A549 (cell line): ENCODE measurements around the gene SDHAF2. TPM values are rescaled to one million over a fixed set of nuclear protein-coding genes. Genes with fewer than 3 reads are reported as not detected.

Experiments used
- ATAC-seq, 2 experiments: fragments of 200-7000 bp in 1 of 2; fragments of >200 bp in 1 of 2; cut with Nextera tagmentation in 1 of 2; cut with Tn5 transposase in 1 of 2; 3 replicates each; pipeline versions ENCODE4 v1.8.0 to v1.9.1; 2018 to 2020; ENCODE audit warnings: mild to moderate bottlenecking in 1 of 2, moderate library complexity in 1 of 2
- CTCF ChIA-PET: fragments of 300-600 bp; sonication (Branson Sonifier 250); formaldehyde crosslinking; extraction: SDS; loops from one replicate; lab custom pipeline; 2021; ENCODE audit warnings: antibody characterized with exemption, inconsistent platforms; lab: Yijun Ruan, JAX
- POLR2A ChIA-PET: fragments of 350-600 bp; formaldehyde crosslinking; extraction: SDS; loops from one replicate; lab custom pipeline; 2021; ENCODE audit warnings: antibody characterized with exemption, inconsistent platforms; lab: Yijun Ruan, JAX
- DNase-seq, 2 experiments: peaks; one replicate each; pipeline versions ENCODE4 v3.0.0 to v3.0.0-alpha.2; 2011 to 2016; ENCODE audit warnings: low read depth in 1 of 2, low spot score in 1 of 2
- FAIRE-seq: peaks from 2 replicates; lab custom pipeline; 2011; peaks lifted over from hg19 to GRCh38; lab: Jason Lieb, UNC
- H3K27ac ChIP-seq, 2 experiments: fragments of >200 bp; sonication (Bioruptor Twin); formaldehyde crosslinking; 3 replicates each; pipeline ENCODE4 v1.5.1; 2016 to 2017
- H3K4me1 ChIP-seq: fragments of >200 bp; sonication (Bioruptor Twin); formaldehyde crosslinking; 3 replicates; pipeline ENCODE4 v1.6.1; 2016
- H3K4me2 ChIP-seq: fragments of >200 bp; sonication (Bioruptor Twin); formaldehyde crosslinking; 3 replicates; pipeline ENCODE4 v1.6.1; 2016
- H3K4me3 ChIP-seq: fragments of >200 bp; sonication (Bioruptor Twin); formaldehyde crosslinking; 3 replicates; pipeline ENCODE4 v1.5.1; 2016
- H3K9me3 ChIP-seq: fragments of >200 bp; sonication (Bioruptor Twin); formaldehyde crosslinking; 3 replicates; pipeline ENCODE4 v1.6.1; 2016
- BHLHE40 ChIP-seq: IDR thresholded peaks from 2 replicates; pipeline ENCODE4 v1.6.1; 2012; ENCODE audit warnings: low read depth, low read length, inconsistent platforms
- CBX2 ChIP-seq: fragments of 200-600 bp; sonication (generic); IDR thresholded peaks from 2 replicates; pipeline ENCODE4 v1.6.1; 2016; ENCODE audit warnings: low read depth, mild to moderate bottlenecking, borderline replicate concordance
- CBX8 ChIP-seq: fragments of 200-600 bp; sonication (generic); IDR thresholded peaks from 2 replicates; pipeline ENCODE4 v1.6.1; 2016
- CHD4 ChIP-seq: fragments of 200-600 bp; sonication (generic); IDR thresholded peaks from 2 replicates; pipeline ENCODE4 v1.6.1; 2016; ENCODE audit warnings: antibody characterized with exemption, mild to moderate bottlenecking, borderline replicate concordance
- EHF ChIP-seq: fragments of 250-450 bp; sonication (Bioruptor Pico); IDR thresholded peaks from 2 replicates; pipeline ENCODE4 v1.5.0; 2020; ENCODE audit warnings: mild to moderate bottlenecking
- FOSL2 ChIP-seq, 2 experiments: fragments of 450-650 bp in 1 of 2; fragments of >200 bp in 1 of 2; sonication (Bioruptor Twin) in 1 of 2; formaldehyde crosslinking; IDR thresholded peaks; 2 replicates each; pipeline versions ENCODE4 v1.5.0 to v1.6.1; 2016 to 2020; ENCODE audit warnings: mild to moderate bottlenecking in 1 of 2, moderate library complexity in 1 of 2
- HDAC2 ChIP-seq: fragments of 200-600 bp; sonication (generic); IDR thresholded peaks from 2 replicates; pipeline ENCODE4 v1.6.1; 2016
- HEYL ChIP-seq: fragments of 250-450 bp; sonication (Bioruptor Pico); IDR thresholded peaks from 2 replicates; pipeline ENCODE4 v1.8.0; 2021; ENCODE audit warnings: mild to moderate bottlenecking, moderate library complexity
- HOXB5 ChIP-seq: fragments of 250-450 bp; sonication (Bioruptor Pico); IDR thresholded peaks from 2 replicates; pipeline ENCODE4 v1.5.0; 2020; ENCODE audit warnings: mild to moderate bottlenecking, moderate library complexity
- JUN ChIP-seq, 2 experiments: fragments of >200 bp; sonication (Bioruptor Twin); formaldehyde crosslinking; IDR thresholded peaks; 2 replicates in 1 of 2; 3 replicates in 1 of 2; pipeline ENCODE4 v1.6.1; 2016 to 2017
- MAFK ChIP-seq: fragments of 450-650 bp; IDR thresholded peaks from 2 replicates; pipeline ENCODE4 v1.6.1; 2014; ENCODE audit not compliant: partially characterized antibody
- MAZ ChIP-seq: fragments of 150-350 bp; IDR thresholded peaks from 2 replicates; pipeline ENCODE4 v1.6.1; 2014; ENCODE audit warnings: antibody characterized with exemption, low read depth, low read length, borderline replicate concordance
- NPAS2 ChIP-seq: fragments of 250-450 bp; sonication (Bioruptor Pico); IDR thresholded peaks from 2 replicates; pipeline ENCODE4 v1.8.0; 2022; ENCODE audit warnings: mild to moderate bottlenecking, moderate library complexity, borderline replicate concordance
- NR3C1 ChIP-seq: fragments of >200 bp; sonication (Bioruptor Twin); formaldehyde crosslinking; IDR thresholded peaks from 3 replicates; pipeline ENCODE4 v1.6.1; 2017
- PHF8 ChIP-seq: fragments of 200-600 bp; sonication (generic); IDR thresholded peaks from 2 replicates; pipeline ENCODE4 v1.6.1; 2016; ENCODE audit warnings: low read depth, mild to moderate bottlenecking, antibody characterized with exemption, moderate library complexity, borderline replicate concordance
- POLR2A ChIP-seq: IDR thresholded peaks from 2 replicates; pipeline ENCODE4 v1.6.1; 2012; ENCODE audit warnings: mild to moderate bottlenecking, low read length
- RAD21 ChIP-seq, 2 experiments: fragments of >200 bp in 1 of 2; sonication (Bioruptor Twin) in 1 of 2; formaldehyde crosslinking in 1 of 2; IDR thresholded peaks in 1 of 2; conservative IDR thresholded peaks in 1 of 2; 2 replicates in 1 of 2; 3 replicates in 1 of 2; pipeline ENCODE4 v1.6.1; 2012 to 2018; ENCODE audit warnings: inconsistent platforms in 1 of 2
- RCOR1 ChIP-seq: fragments of 150-350 bp; IDR thresholded peaks from 2 replicates; pipeline ENCODE4 v1.6.1; 2014; ENCODE audit warnings: antibody characterized with exemption, low read length, low read depth
- RNF2 ChIP-seq: fragments of 200-600 bp; sonication (generic); IDR thresholded peaks from 2 replicates; pipeline ENCODE4 v1.6.1; 2016; ENCODE audit warnings: low read depth, mild to moderate bottlenecking, antibody characterized with exemption, moderate library complexity, borderline replicate concordance
- SMC3 ChIP-seq: fragments of >200 bp; sonication (Bioruptor Twin); formaldehyde crosslinking; IDR thresholded peaks from 3 replicates; pipeline ENCODE4 v1.6.1; 2018; ENCODE audit warnings: inconsistent platforms
- TFCP2L1 ChIP-seq: fragments of 250-450 bp; sonication (Bioruptor Pico); IDR thresholded peaks from 2 replicates; pipeline ENCODE4 v1.5.0; 2021; ENCODE audit warnings: mild to moderate bottlenecking
- ZC3H11A ChIP-seq: fragments of 450-650 bp; IDR thresholded peaks from 2 replicates; pipeline ENCODE4 v1.6.1; 2014; ENCODE audit warnings: antibody characterized with exemption, mild to moderate bottlenecking
- ZFP36 ChIP-seq: fragments of 450-650 bp; IDR thresholded peaks from 2 replicates; pipeline ENCODE4 v1.6.1; 2014; ENCODE audit warnings: borderline replicate concordance; ENCODE audit not compliant: partially characterized antibody
- WGBS: methylation state at CpG from one replicate; pipeline ENCODE4 v1.1.6; 2017; ENCODE audit errors: missing lambda C conversion rate; 5-methylcytosine and 5-hydroxymethylcytosine counted together
- polyA plus RNA-seq, 4 experiments: library from polyadenylated mRNA; depleted of rRNA in 3 of 4; stranded (reverse); fragments of >200 nt; fragmentation: RNase III in 1 of 4; extraction: RNeasy Plus Mini Kit Qiagen cat#74134 plus additional on column Dnase treatment in 1 of 4; gene quantifications; 2 replicates in 3 of 4; 3 replicates in 1 of 4; pipeline ENCODE4 v1.2.3, GENCODE V29; 2011 to 2017
- TF ChIP-seq, protein P1 (sequence below): IDR thresholded peaks from 2 replicates; pipeline ENCODE4 v1.6.1; 2012
- TF ChIP-seq, protein P2 (sequence below): IDR thresholded peaks from 2 replicates; pipeline ENCODE4 v1.6.1; 2012
- TF ChIP-seq, protein P3 (sequence below): fragments of >200 bp; sonication (Bioruptor Twin); formaldehyde crosslinking; IDR thresholded peaks from 2 replicates; pipeline ENCODE4 v1.6.1; 2016

Gene SDHAF2
- polyA plus RNA-seq, 2 of the 4 experiments (the other 2 are of a cell fraction): 44.4 to 76.4 TPM

DNA sequence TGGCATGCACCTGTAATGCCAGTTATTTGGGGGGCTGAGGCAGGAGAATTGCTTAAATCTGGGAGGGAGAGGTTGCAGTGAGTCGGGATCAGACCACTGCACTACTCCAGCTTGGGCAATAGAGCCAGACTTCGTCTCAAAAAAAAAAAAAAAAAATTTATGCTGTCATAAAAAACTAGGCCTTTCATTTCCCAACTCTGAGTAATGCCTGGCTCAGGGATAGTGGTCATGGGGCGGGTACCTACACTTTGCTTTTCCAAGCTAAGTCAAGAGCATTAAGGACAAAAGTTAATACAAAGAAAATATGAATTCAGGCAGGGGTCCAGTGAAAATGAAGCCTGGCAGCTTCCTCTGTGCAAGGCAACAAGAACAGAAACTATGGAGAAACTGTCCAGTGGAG, 16.4 kb upstream of the SDHAF2 start (continued):
- no peak for TF ChIP-seq TFCP2L1 (CRISPR knock-in tag)
- no peak for TF ChIP-seq JUN (IDR thresholded peaks at IDR 0.05)
- TF ChIP-seq ZC3H11A: no peak
- TF ChIP-seq RNF2: no peak
- TF ChIP-seq HOXB5: no peak

DNA sequence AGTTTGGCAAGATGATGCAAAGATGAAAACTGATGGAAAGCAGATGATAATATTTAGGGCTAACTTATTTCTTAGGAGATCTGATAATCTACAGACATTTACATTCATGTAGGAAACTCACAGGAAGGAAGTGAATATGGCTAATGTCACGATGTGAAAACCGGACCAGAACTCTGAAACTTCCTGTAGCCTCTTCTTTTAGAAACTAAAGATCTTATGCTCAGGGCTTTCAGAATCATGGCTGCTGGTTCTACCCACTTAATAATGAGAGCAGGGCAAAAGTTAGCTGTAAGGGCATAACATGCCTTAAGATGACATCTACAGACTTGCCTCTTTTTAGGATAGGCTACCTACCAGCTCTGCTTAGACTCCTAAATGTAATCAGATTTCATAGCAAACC, 15.4 kb upstream of the SDHAF2 start:
- Histone ChIP-seq H3K27ac (no peak overlapping the region), H3K4me3 (no peak overlapping the region), H3K4me1 (peaks cover 13% of the 10 kb centered on the region; the same call in 2 of the 3 replicates), H3K4me2 (no peak overlapping the region), H3K9me3 (no peaks in the 10 kb centered on the region)
- no peak for TF ChIP-seq TFCP2L1 (CRISPR knock-in tag)
- no peak for TF ChIP-seq POLR2A
- no peak for TF ChIP-seq PHF8
- no peak for TF ChIP-seq FOSL2 (IDR thresholded peaks at IDR 0.05)
- no peak for TF ChIP-seq FOSL2 (CRISPR knock-in tag; IDR thresholded peaks at IDR 0.05)
- TF ChIP-seq HEYL (CRISPR knock-in tag): no peak
- no peak for TF ChIP-seq RCOR1
- TF ChIP-seq JUN (IDR thresholded peaks at IDR 0.05): no peak
- no peak for TF ChIP-seq CBX8
- no peak for TF ChIP-seq RAD21 (conservative IDR thresholded peaks at IDR 0.05 in 1 of 2, IDR thresholded peaks at IDR 0.05 in 1 of 2)
- no peak for TF ChIP-seq CBX2
- no peak for TF ChIP-seq ZC3H11A
- no peak for TF ChIP-seq EHF (CRISPR knock-in tag)
- no peak for TF ChIP-seq CHD4
- TF ChIP-seq, protein P1, sequence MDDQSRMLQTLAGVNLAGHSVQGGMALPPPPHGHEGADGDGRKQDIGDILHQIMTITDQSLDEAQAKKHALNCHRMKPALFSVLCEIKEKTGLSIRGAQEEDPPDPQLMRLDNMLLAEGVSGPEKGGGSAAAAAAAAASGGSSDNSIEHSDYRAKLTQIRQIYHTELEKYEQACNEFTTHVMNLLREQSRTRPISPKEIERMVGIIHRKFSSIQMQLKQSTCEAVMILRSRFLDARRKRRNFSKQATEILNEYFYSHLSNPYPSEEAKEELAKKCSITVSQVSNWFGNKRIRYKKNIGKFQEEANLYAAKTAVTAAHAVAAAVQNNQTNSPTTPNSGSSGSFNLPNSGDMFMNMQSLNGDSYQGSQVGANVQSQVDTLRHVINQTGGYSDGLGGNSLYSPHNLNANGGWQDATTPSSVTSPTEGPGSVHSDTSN: no peak
- no peak for TF ChIP-seq NPAS2 (CRISPR knock-in tag)
- TF ChIP-seq MAFK: no peak
- no peak for TF ChIP-seq NR3C1
- no peak for TF ChIP-seq SMC3
- ChIA-PET POLR2A (interaction anchor here (0.7 kb wide), 1 partner anchor 17 kb away, joined by 4 read pairs; no protein-coding TSS in a partner anchor), CTCF (interaction anchor here (1.4 kb wide), 1 partner anchor 15 kb away, joined by 4 read pairs; the partner anchor contains the start of genes CPSF7 and SDHAF2)
- ATAC-seq (no peak), DNase-seq (no peak), FAIRE-seq (no peak)
- WGBS: 94% methylated on average over 2 of the region's 2 CpGs

DNA sequence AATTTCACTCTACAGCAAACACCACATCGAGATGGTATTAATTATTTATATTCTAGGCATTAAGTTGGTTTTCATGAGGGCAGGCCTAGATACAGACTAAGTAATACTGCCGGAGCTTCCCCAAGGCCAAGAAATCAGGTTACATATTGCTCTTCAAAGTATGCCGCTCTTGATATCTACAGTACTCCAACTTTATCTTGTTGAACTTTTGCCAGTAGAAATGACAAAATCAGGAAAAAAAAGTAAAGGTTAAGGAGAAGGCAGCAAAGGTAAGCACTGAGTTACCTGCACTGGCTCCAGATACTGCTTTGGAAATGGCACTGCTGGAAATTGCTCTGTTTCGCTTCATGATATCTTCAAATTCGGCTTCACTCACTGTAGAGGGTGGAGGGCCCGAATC, 14.5 kb upstream of the SDHAF2 start:
- ATAC-seq (no peak), FAIRE-seq (no peak), DNase-seq (no peak)
- Histone ChIP-seq H3K27ac (no peak overlapping the region), H3K4me3 (no peak overlapping the region), H3K4me2 (no peak overlapping the region), H3K9me3 (no peaks in the 10 kb centered on the region), H3K4me1 (peaks cover 13% of the 10 kb centered on the region; the same call in 2 of the 3 replicates)
- ChIA-PET POLR2A (no interaction called here), CTCF (no interaction called here)
- TF ChIP-seq MAZ (no peak), BHLHE40 (no peak), HDAC2 (no peak), ZFP36 (no peak)
- TF ChIP-seq, protein P2, sequence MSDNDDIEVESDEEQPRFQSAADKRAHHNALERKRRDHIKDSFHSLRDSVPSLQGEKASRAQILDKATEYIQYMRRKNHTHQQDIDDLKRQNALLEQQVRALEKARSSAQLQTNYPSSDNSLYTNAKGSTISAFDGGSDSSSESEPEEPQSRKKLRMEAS: no peak
- TF ChIP-seq, protein P3, sequence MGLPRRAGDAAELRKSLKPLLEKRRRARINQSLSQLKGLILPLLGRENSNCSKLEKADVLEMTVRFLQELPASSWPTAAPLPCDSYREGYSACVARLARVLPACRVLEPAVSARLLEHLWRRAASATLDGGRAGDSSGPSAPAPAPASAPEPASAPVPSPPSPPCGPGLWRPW: no peak
- 92% methylated on average over 6 of the region's 6 CpGs for WGBS
